GM06990 (cell line): ENCODE results near the gene NEUROD2.

Source experiments
- DNase-seq: peaks from one replicate; pipeline ENCODE4 v3.0.0-alpha.2; 2011; ENCODE audit not compliant: insufficient read length; ENCODE audit errors: extremely low read depth
- H3K27me3 ChIP-seq: replicated peaks from 2 replicates; pipeline ENCODE4 v1.6.0; 2011; ENCODE audit warnings: low read length; ENCODE audit not compliant: control insufficient read depth, insufficient read depth
- H3K36me3 ChIP-seq: 2 replicates; pipeline ENCODE4 v1.5.1; 2011; ENCODE audit warnings: low read length; ENCODE audit not compliant: control insufficient read depth, insufficient read depth
- H3K4me3 ChIP-seq: replicated peaks from 2 replicates; pipeline ENCODE4 v1.5.1; 2011; ENCODE audit warnings: low read depth, mild to moderate bottlenecking, control low read depth, low read length
- CTCF ChIP-seq: IDR thresholded peaks from 2 replicates; pipeline ENCODE4 v1.5.1; 2011; ENCODE audit warnings: low read length, control low read depth, mild to moderate bottlenecking, inconsistent platforms; ENCODE audit not compliant: insufficient read depth, poor library complexity, severe bottlenecking

The NEUROD2 gene

GRCh38 chr17:39625198-39625785, 17.6 kb upstream of the NEUROD2 start:
- H3K4me3 ChIP-seq = no peak overlapping the region
- no peak for TF ChIP-seq CTCF
- DNase-seq = no peak
- no peaks in the 10 kb centered on the region; the same call in 1 of the 2 replicates for H3K27me3 ChIP-seq
- H3K36me3 ChIP-seq = no peaks in the 10 kb centered on the region

DNA sequence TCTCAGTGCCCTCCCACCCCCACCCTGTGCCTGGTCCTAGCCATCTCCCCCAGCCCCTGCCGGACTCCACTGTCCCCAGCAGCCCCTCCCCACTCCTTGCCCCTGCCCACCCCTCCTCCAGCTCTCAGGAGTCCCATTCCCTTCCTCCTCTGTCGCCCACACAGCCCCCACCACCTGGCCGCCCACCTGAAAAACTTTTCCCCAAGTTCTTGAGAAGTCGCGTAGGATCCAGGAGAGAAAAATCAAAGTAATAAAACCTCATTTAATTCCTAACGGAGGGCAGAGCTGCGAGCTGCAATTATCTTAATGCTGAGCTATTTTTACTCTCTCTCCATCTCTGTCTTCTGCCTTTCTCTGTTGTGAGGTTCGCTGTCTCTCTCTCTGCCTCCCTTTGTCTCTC, 16.6 kb upstream of the NEUROD2 start:
- Histone ChIP-seq H3K4me3 (no peak overlapping the region), H3K36me3 (no peaks in the 10 kb centered on the region), H3K27me3 (no peaks in the 10 kb centered on the region; the same call in 1 of the 2 replicates)
- TF ChIP-seq CTCF = no peak
- no peak for DNase-seq

- Histone ChIP-seq H3K4me3 (no peak overlapping the region), H3K36me3 (no peaks in the 10 kb centered on the region), H3K27me3 (no peaks in the 10 kb centered on the region; the same call in 1 of the 2 replicates)
- DNase-seq = peak; percentile 75
- TF ChIP-seq CTCF = peak; percentile 97
Observed at GRCh38 chr17:39623356-39623950, 15.7 kb upstream of the NEUROD2 start.

DNA sequence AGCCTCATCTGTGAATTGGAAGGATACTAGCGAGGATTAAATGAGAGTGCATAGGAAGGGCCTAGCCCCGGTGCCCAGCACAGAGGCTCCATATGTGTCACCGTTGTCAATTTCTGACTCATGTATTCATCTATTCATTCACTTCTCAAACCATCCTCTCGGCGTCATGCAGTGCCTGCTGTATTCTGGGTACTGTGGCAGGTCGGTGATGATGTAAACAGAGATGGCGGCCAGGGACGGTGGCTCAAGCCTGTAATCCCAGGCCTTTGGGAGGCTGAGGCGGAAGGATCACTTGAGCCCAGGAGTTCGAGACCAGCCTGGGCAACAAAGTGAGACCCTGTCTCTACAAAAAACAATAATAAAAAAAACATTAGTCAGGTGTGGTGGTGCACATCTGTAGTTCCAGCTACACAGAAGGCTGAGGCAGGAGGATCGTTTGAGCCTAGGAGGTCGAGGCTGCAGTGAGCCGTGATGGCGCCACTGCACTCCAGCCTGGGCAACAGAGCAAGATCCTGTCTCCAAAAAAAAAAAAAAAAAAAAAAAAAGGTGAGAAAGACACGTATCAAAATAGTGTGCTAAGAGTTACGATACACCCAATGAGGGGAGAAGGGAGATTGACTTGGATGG, 14.8 kb upstream of the NEUROD2 start:
- no peak for DNase-seq
- Histone ChIP-seq H3K27me3 (no peaks in the 10 kb centered on the region; the same call in 1 of the 2 replicates), H3K36me3 (no peaks in the 10 kb centered on the region), H3K4me3 (peak overlapping the region; percentile 34; the same call in 1 of the 2 replicates)
- no peak for TF ChIP-seq CTCF

DNA sequence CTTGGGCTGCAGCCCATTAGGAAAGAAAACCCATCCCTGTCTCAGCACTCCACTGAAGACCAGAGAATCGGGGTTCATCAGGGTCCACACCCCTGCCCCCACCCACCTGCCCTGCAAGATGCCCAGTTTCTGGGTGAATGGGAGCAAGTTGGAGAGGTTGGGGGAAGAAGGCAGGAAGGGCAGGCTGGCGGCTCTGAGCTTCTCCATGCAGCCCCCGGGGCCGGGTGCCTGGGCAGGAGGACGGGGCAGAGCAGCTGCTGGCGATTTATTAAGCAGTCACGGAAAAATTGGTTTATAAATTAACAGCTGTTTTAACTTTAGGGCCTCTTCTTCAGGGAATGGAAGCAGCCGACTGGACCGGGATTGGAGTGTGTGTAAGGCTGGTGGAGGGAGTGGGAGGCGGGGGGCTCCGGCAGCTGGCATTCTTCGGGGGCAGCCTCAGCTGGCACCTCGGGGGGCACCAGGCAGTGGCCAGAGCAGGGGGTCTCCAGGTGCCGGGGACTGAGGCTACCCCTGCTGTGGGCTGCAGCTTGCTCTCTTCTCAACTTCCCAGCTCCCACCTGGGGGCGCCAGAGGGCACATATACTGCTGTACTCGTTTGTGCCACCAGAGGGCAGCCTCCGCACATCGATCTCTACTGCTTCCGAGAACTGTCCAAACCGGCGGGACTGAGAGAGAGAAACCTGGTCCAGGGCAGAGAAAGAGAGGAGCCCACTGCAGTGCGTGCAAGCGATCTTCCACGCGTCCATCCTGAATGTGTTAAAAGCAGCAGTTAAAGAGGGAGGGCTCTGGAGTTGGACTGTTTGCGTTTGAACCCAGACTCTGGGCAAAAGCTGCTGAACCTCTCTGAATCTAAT, 14.0 kb upstream of the NEUROD2 start:
- no peaks in the 10 kb centered on the region; the same call in 1 of the 2 replicates for H3K27me3 ChIP-seq
- peak overlapping the region; percentile 34; the same call in 1 of the 2 replicates for H3K4me3 ChIP-seq
- TF ChIP-seq CTCF = peak; percentile 100
- peak; percentile 79 for DNase-seq
- no peaks in the 10 kb centered on the region for H3K36me3 ChIP-seq
